Suprapubic skin (tissue), 4 donors: Measurements from ENCODE around the gene RGS11. TPM values are rescaled to one million over a fixed set of nuclear protein-coding genes. Genes with fewer than 3 reads are reported as not detected.

Source experiments
- DNase-seq, 2 donors: peaks; one replicate each; pipeline ENCODE4 v3.0.0-alpha.2; 2019; ENCODE audit warnings: low spot score in 2 of 2
- H3K27ac ChIP-seq: fragments of 200-600 bp; sonication (generic); one replicate; pipeline ENCODE4 v1.5.1; 2019
- H3K27me3 ChIP-seq: fragments of 200-600 bp; sonication (generic); one replicate; pipeline ENCODE4 v1.5.1; 2019
- H3K36me3 ChIP-seq: fragments of 200-600 bp; sonication (generic); one replicate; pipeline ENCODE4 v1.5.1; 2019
- H3K4me1 ChIP-seq: fragments of 200-600 bp; sonication (generic); one replicate; pipeline ENCODE4 v1.5.1; 2019
- H3K4me3 ChIP-seq: fragments of 200-600 bp; sonication (generic); one replicate; pipeline ENCODE4 v1.5.1; 2019; ENCODE audit warnings: mild to moderate bottlenecking
- H3K9me3 ChIP-seq: fragments of 200-600 bp; sonication (generic); one replicate; pipeline ENCODE4 v1.5.1; 2019
- CTCF ChIP-seq, 2 donors: fragments of 200-600 bp in 1 of 2; fragments of 450-650 bp in 1 of 2; sonication (generic) in 1 of 2; IDR thresholded peaks; one replicate each; pipeline ENCODE4 v1.5.1; 2016 to 2019; ENCODE audit warnings: antibody characterized with exemption in 2 of 2, mild to moderate bottlenecking in 1 of 2, moderate library complexity in 1 of 2
- EP300 ChIP-seq: sonication (generic); formaldehyde crosslinking; IDR thresholded peaks from one replicate; pipeline ENCODE4 v1.6.1; 2017; ENCODE audit warnings: antibody characterized with exemption
- POLR2A ChIP-seq, 2 donors: fragments of 450-650 bp; IDR thresholded peaks; one replicate each; pipeline ENCODE4 v1.6.1; 2017; ENCODE audit warnings: antibody characterized with exemption in 2 of 2, mild to moderate bottlenecking in 2 of 2, moderate library complexity in 2 of 2
- POLR2AphosphoS5 ChIP-seq, 3 donors: sonication (generic); formaldehyde crosslinking; IDR thresholded peaks; one replicate each; pipeline ENCODE4 v1.6.1; 2017; ENCODE audit warnings: antibody characterized with exemption in 3 of 3
- WGBS: methylation state at CpG from one replicate; pipeline ENCODE4 v1.1.5; 2018; 5-methylcytosine and 5-hydroxymethylcytosine counted together
- total RNA-seq, 4 donors: library from RNA; depleted of rRNA; stranded (reverse); fragments of >200 nt; gene quantifications; one replicate each; pipeline ENCODE4 v1.1.0, GENCODE V29; 2016

RGS11 gene
- total RNA-seq, 4 donors from 2014 or later: 0.30 to 1.5 (median 0.59) TPM

GRCh38 chr16:320206-320605 lies 44.5 kb upstream of the RGS11 start:
- no peak for TF ChIP-seq POLR2A (IDR thresholded peaks at IDR 0.05)
- TF ChIP-seq CTCF (IDR thresholded peaks at IDR 0.05): no peak
- TF ChIP-seq POLR2AphosphoS5 (IDR thresholded peaks at IDR 0.05): no peak
- TF ChIP-seq EP300: no peak
- peaks cover 5% of the 10 kb centered on the region for H3K4me1 ChIP-seq
- H3K27me3 ChIP-seq: no peaks in the 10 kb centered on the region
- no peaks in the 10 kb centered on the region for H3K9me3 ChIP-seq
- H3K4me3 ChIP-seq: no peak overlapping the region
- DNase-seq: no peak
- peaks cover 18% of the 10 kb centered on the region for H3K36me3 ChIP-seq
- WGBS: 90% methylated on average over 5 of the region's 5 CpGs
- H3K27ac ChIP-seq: no peak overlapping the region

- Histone ChIP-seq H3K27me3 (no peaks in the 10 kb centered on the region), H3K4me1 (no peaks in the 10 kb centered on the region), H3K36me3 (peaks cover 31% of the 10 kb centered on the region), H3K27ac (no peak overlapping the region), H3K4me3 (no peak overlapping the region), H3K9me3 (no peaks in the 10 kb centered on the region)
- 93% methylated on average over 22 of the region's 22 CpGs for WGBS
- no peak for DNase-seq
- TF ChIP-seq POLR2AphosphoS5 (IDR thresholded peaks at IDR 0.05) (no peak), CTCF (IDR thresholded peaks at IDR 0.05) (no peak), POLR2A (IDR thresholded peaks at IDR 0.05) (no peak), EP300 (no peak)
These were observed 42.9 kb upstream of the RGS11 start for GRCh38 chr16:318628-319027.

GRCh38 chr16:317583-317982 lies 41.8 kb upstream of the RGS11 start:
- WGBS: 89% methylated on average over 3 of the region's 5 CpGs
- Histone ChIP-seq H3K27ac (no peak overlapping the region), H3K9me3 (no peaks in the 10 kb centered on the region), H3K4me3 (no peak overlapping the region), H3K4me1 (no peaks in the 10 kb centered on the region), H3K36me3 (peaks cover 41% of the 10 kb centered on the region), H3K27me3 (no peaks in the 10 kb centered on the region)
- TF ChIP-seq POLR2AphosphoS5 (IDR thresholded peaks at IDR 0.05) (no peak), EP300 (no peak), CTCF (IDR thresholded peaks at IDR 0.05) (no peak), POLR2A (IDR thresholded peaks at IDR 0.05) (no peak)
- no peak for DNase-seq

- DNase-seq: no peak
- no peaks in the 10 kb centered on the region for H3K9me3 ChIP-seq
- TF ChIP-seq POLR2AphosphoS5 (IDR thresholded peaks at IDR 0.05): no peak
- TF ChIP-seq POLR2A (IDR thresholded peaks at IDR 0.05): no peak
- TF ChIP-seq CTCF (IDR thresholded peaks at IDR 0.05): no peak
- WGBS: 94% methylated on average over 9 of the region's 19 CpGs
- H3K27ac ChIP-seq: no peak overlapping the region
- peaks cover 48% of the 10 kb centered on the region for H3K36me3 ChIP-seq
- no peak overlapping the region for H3K4me3 ChIP-seq
- H3K4me1 ChIP-seq: no peaks in the 10 kb centered on the region
- no peaks in the 10 kb centered on the region for H3K27me3 ChIP-seq
These were observed 41.2 kb upstream of the RGS11 start for GRCh38 chr16:316741-317464.

GRCh38 chr16:314795-315299 lies 39.1 kb upstream of the RGS11 start:
- WGBS: 71% methylated on average over 14 of the region's 14 CpGs
- Histone ChIP-seq H3K27me3 (no peaks in the 10 kb centered on the region), H3K27ac (no peak overlapping the region), H3K36me3 (peaks cover 53% of the 10 kb centered on the region), H3K9me3 (no peaks in the 10 kb centered on the region), H3K4me3 (no peak overlapping the region), H3K4me1 (no peaks in the 10 kb centered on the region)
- TF ChIP-seq EP300 (no peak), CTCF (IDR thresholded peaks at IDR 0.05) (no peak), POLR2AphosphoS5 (IDR thresholded peaks at IDR 0.05) (no peak), POLR2A (IDR thresholded peaks at IDR 0.05) (no peak)
- DNase-seq: no peak
